ENCODE measurements around the gene CCL17. TPM values are rescaled to one million over a fixed set of nuclear protein-coding genes. Genes with fewer than 3 reads are reported as not detected.
"Not testable (repeated sequence)": the region's sequence is repeated elsewhere in the genome, so short reads cannot be mapped to it uniquely, and the experiment has no call there.

The CCL17 gene
- total and polyA plus RNA-seq, 4 donors: not detected

GRCh38 chr16:57395026-57395425 is 9.5 kb upstream of the CCL17 start:
- Histone ChIP-seq H3K9me3 (ENCODE audit: control insufficient read depth, insufficient read depth, low read length) (no peaks in the 10 kb centered on the region), H3K36me3 (ENCODE audit: control insufficient read depth, insufficient read depth, low read length) (no peaks in the 10 kb centered on the region), H3K4me1 (ENCODE audit: control insufficient read depth, insufficient read depth, low read length) (peaks cover 2% of the 10 kb centered on the region), H3K27ac (ENCODE audit: low read depth, low read length) (no peak overlapping the region), H3K27me3 (ENCODE audit: control insufficient read depth, insufficient read depth, low read length) (no peaks in the 10 kb centered on the region), H3K4me3 (ENCODE audit: low read depth, low read length) (no peak overlapping the region)
- DNase-seq (ENCODE audit: low read depth in 4 of 6, low spot score in 6 of 6): no peak
- 89% methylated on average over 2 of the region's 5 CpGs for WGBS (ENCODE audit: insufficient coverage)

GRCh38 chr16:57396786-57397185 is 7.8 kb upstream of the CCL17 start:
- Histone ChIP-seq H3K36me3 (ENCODE audit: control insufficient read depth, insufficient read depth, low read length) (no peaks in the 10 kb centered on the region), H3K4me1 (ENCODE audit: control insufficient read depth, insufficient read depth, low read length) (no peaks in the 10 kb centered on the region), H3K4me3 (ENCODE audit: low read depth, low read length) (no peak overlapping the region), H3K9me3 (ENCODE audit: control insufficient read depth, insufficient read depth, low read length) (no peaks in the 10 kb centered on the region), H3K27me3 (ENCODE audit: control insufficient read depth, insufficient read depth, low read length) (no peaks in the 10 kb centered on the region), H3K27ac (ENCODE audit: low read depth, low read length) (no peak overlapping the region)
- DNase-seq (ENCODE audit: low read depth in 4 of 6, low spot score in 6 of 6): no peak
- WGBS (ENCODE audit: insufficient coverage): 87% methylated on average over 3 of the region's 4 CpGs

- H3K27me3 ChIP-seq (ENCODE audit: control insufficient read depth, insufficient read depth, low read length); H3K27ac ChIP-seq (ENCODE audit: low read depth, low read length); H3K4me1 ChIP-seq (ENCODE audit: control insufficient read depth, insufficient read depth, low read length); H3K4me3 ChIP-seq (ENCODE audit: low read depth, low read length); H3K36me3 ChIP-seq (ENCODE audit: control insufficient read depth, insufficient read depth, low read length); H3K9me3 ChIP-seq (ENCODE audit: control insufficient read depth, insufficient read depth, low read length); DNase-seq (ENCODE audit: low read depth in 4 of 6, low spot score in 6 of 6): not testable (repeated sequence)
- WGBS (ENCODE audit: insufficient coverage): 100% methylated on average over 1 of the region's 4 CpGs
Measured at GRCh38 chr16:57397493-57397892, 7.1 kb upstream of the CCL17 start.

- Histone ChIP-seq H3K27me3 (ENCODE audit: control insufficient read depth, insufficient read depth, low read length) (no peaks in the 10 kb centered on the region), H3K4me3 (ENCODE audit: low read depth, low read length) (no peak overlapping the region), H3K27ac (ENCODE audit: low read depth, low read length) (no peak overlapping the region), H3K36me3 (ENCODE audit: control insufficient read depth, insufficient read depth, low read length) (no peaks in the 10 kb centered on the region), H3K4me1 (ENCODE audit: control insufficient read depth, insufficient read depth, low read length) (no peaks in the 10 kb centered on the region), H3K9me3 (ENCODE audit: control insufficient read depth, insufficient read depth, low read length) (no peaks in the 10 kb centered on the region)
- no peak for DNase-seq (ENCODE audit: low read depth in 4 of 6, low spot score in 6 of 6)
- WGBS (ENCODE audit: insufficient coverage): 44% methylated on average over 7 of the region's 7 CpGs
Measured at GRCh38 chr16:57401943-57402640, 2.5 kb upstream of the CCL17 start.

- H3K4me3 ChIP-seq (ENCODE audit: low read depth, low read length): no peak overlapping the region
- no peaks in the 10 kb centered on the region for H3K27me3 ChIP-seq (ENCODE audit: control insufficient read depth, insufficient read depth, low read length)
- peaks cover 2% of the 10 kb centered on the region for H3K4me1 ChIP-seq (ENCODE audit: control insufficient read depth, insufficient read depth, low read length)
- no peaks in the 10 kb centered on the region for H3K9me3 ChIP-seq (ENCODE audit: control insufficient read depth, insufficient read depth, low read length)
- no peak for DNase-seq (ENCODE audit: low read depth in 4 of 6, low spot score in 6 of 6)
- H3K36me3 ChIP-seq (ENCODE audit: control insufficient read depth, insufficient read depth, low read length): no peaks in the 10 kb centered on the region
- 80% methylated on average over 3 of the region's 3 CpGs for WGBS (ENCODE audit: insufficient coverage)
- H3K27ac ChIP-seq (ENCODE audit: low read depth, low read length): no peak overlapping the region
Measured at GRCh38 chr16:57405097-57405496, 530 bp downstream of the CCL17 start.

GRCh38 chr16:57406881-57407280 is 2.3 kb downstream of the CCL17 start:
- no peaks in the 10 kb centered on the region for H3K27me3 ChIP-seq (ENCODE audit: control insufficient read depth, insufficient read depth, low read length)
- H3K4me3 ChIP-seq (ENCODE audit: low read depth, low read length): no peak overlapping the region
- H3K36me3 ChIP-seq (ENCODE audit: control insufficient read depth, insufficient read depth, low read length): no peaks in the 10 kb centered on the region
- no peaks in the 10 kb centered on the region for H3K9me3 ChIP-seq (ENCODE audit: control insufficient read depth, insufficient read depth, low read length)
- no peak overlapping the region for H3K27ac ChIP-seq (ENCODE audit: low read depth, low read length)
- WGBS (ENCODE audit: insufficient coverage): 85% methylated on average over 2 of the region's 2 CpGs
- DNase-seq (ENCODE audit: low read depth in 4 of 6, low spot score in 6 of 6): no peak
- H3K4me1 ChIP-seq (ENCODE audit: control insufficient read depth, insufficient read depth, low read length): peaks cover 13% of the 10 kb centered on the region

- WGBS (ENCODE audit: insufficient coverage): 91% methylated on average over 5 of the region's 5 CpGs
- H3K27me3 ChIP-seq (ENCODE audit: control insufficient read depth, insufficient read depth, low read length): no peaks in the 10 kb centered on the region
- no peak for DNase-seq (ENCODE audit: low read depth in 4 of 6, low spot score in 6 of 6)
- H3K9me3 ChIP-seq (ENCODE audit: control insufficient read depth, insufficient read depth, low read length): no peaks in the 10 kb centered on the region
- H3K27ac ChIP-seq (ENCODE audit: low read depth, low read length): no peak overlapping the region
- no peak overlapping the region for H3K4me3 ChIP-seq (ENCODE audit: low read depth, low read length)
- H3K36me3 ChIP-seq (ENCODE audit: control insufficient read depth, insufficient read depth, low read length): no peaks in the 10 kb centered on the region
- peaks cover 16% of the 10 kb centered on the region for H3K4me1 ChIP-seq (ENCODE audit: control insufficient read depth, insufficient read depth, low read length)
Measured at GRCh38 chr16:57407521-57408353, 3.2 kb downstream of the CCL17 start.

GRCh38 chr16:57409065-57409464 is 4.5 kb downstream of the CCL17 start:
- 84% methylated on average over 5 of the region's 5 CpGs for WGBS (ENCODE audit: insufficient coverage)
- H3K4me1 ChIP-seq (ENCODE audit: control insufficient read depth, insufficient read depth, low read length): peaks cover 16% of the 10 kb centered on the region
- no peak overlapping the region for H3K4me3 ChIP-seq (ENCODE audit: low read depth, low read length)
- no peaks in the 10 kb centered on the region for H3K9me3 ChIP-seq (ENCODE audit: control insufficient read depth, insufficient read depth, low read length)
- no peak for DNase-seq (ENCODE audit: low read depth in 4 of 6, low spot score in 6 of 6)
- H3K27me3 ChIP-seq (ENCODE audit: control insufficient read depth, insufficient read depth, low read length): no peaks in the 10 kb centered on the region
- no peak overlapping the region for H3K27ac ChIP-seq (ENCODE audit: low read depth, low read length)
- no peaks in the 10 kb centered on the region for H3K36me3 ChIP-seq (ENCODE audit: control insufficient read depth, insufficient read depth, low read length)

- H3K4me3 ChIP-seq (ENCODE audit: low read depth, low read length): no peak overlapping the region
- H3K27me3 ChIP-seq (ENCODE audit: control insufficient read depth, insufficient read depth, low read length): no peaks in the 10 kb centered on the region
- no peaks in the 10 kb centered on the region for H3K9me3 ChIP-seq (ENCODE audit: control insufficient read depth, insufficient read depth, low read length)
- WGBS (ENCODE audit: insufficient coverage): 69% methylated on average over 14 of the region's 14 CpGs
- peaks cover 16% of the 10 kb centered on the region for H3K4me1 ChIP-seq (ENCODE audit: control insufficient read depth, insufficient read depth, low read length)
- no peak for DNase-seq (ENCODE audit: low read depth in 4 of 6, low spot score in 6 of 6)
- no peak overlapping the region for H3K27ac ChIP-seq (ENCODE audit: low read depth, low read length)
- H3K36me3 ChIP-seq (ENCODE audit: control insufficient read depth, insufficient read depth, low read length): no peaks in the 10 kb centered on the region
Measured at GRCh38 chr16:57409870-57410587, 5.5 kb downstream of the CCL17 start.

Data from spinal cord (tissue), 10 donors.